K562 (cell line): Measurements from ENCODE around the gene TMEM120B.

Experiments used
- EP300 ChIP-seq: IDR thresholded peaks from 2 replicates; pipeline ENCODE4 v1.6.1; 2012; ENCODE audit warnings: low read length, improper control_type of control experiment
- LCOR ChIP-seq: sonication (generic); formaldehyde crosslinking; IDR thresholded peaks from 2 replicates; pipeline ENCODE4 v1.8.0; 2022; ENCODE audit warnings: mild to moderate bottlenecking, missing genetic modification reagents
- ZBTB43 ChIP-seq: sonication (generic); formaldehyde crosslinking; IDR thresholded peaks from 2 replicates; pipeline ENCODE4 v1.8.0; 2023; ENCODE audit warnings: mild to moderate bottlenecking, missing genetic modification reagents

DNA sequence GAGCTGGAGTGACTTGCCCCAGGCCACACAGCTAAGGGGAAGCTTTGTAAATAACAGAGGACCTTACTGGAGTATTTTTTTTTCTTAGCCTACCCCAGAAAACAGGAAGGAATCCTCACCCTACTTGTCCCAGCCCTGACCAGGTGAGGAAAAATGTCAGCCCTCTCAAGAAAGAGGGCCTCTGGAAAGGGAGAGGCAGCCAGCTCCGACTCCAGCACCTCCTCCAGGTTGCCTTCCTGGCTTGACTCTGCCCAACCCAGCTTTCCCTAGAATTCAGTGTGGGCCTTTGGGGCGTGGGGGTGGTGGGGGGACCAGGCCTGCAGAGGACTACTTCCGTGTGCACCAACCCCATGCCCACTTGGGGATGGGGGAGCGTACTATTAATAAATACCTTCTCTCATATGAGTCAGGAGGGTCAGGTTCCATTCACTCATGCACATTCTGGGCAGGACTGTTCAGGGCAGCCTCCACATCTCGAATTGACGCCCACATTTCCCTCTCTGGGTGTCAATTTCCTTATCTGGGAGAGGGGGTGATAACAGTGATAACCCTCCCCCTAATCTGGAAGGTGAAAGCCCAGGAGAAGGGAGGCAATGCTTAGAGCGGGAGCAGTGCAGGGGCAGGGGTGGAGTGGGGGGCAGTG is 75.7 kb downstream of the TMEM120B start:
- TF ChIP-seq LCOR (CRISPR knock-in tag) (no peak), ZBTB43 (CRISPR knock-in tag) (no peak), EP300 (no peak)
